GM19023 (cell line): ENCODE measurements around the gene JADE3.

Experiments used
- ATAC-seq: cut with Tn5 transposase; IDR thresholded peaks from one replicate; pipeline ENCODE4 v1.9.1; 2021; ENCODE audit warnings: mild to moderate bottlenecking, moderate library complexity; ENCODE audit not compliant: unreplicated experiment

Gene JADE3

GRCh38 chrX:46912098-46912602 is at the start of gene JADE3:
TSS of gene JADE3 (plus strand) at chrX:46912421. CDS start at chrX:46984895, 72,474 bp downstream.
- peak; percentile 40 for ATAC-seq

GRCh38 chrX:46863072-46863471 is 49.1 kb upstream of the JADE3 start:
- ATAC-seq = no peak

- no peak for ATAC-seq
These were observed 47.6 kb upstream of the JADE3 start for GRCh38 chrX:46864606-46865005.

DNA sequence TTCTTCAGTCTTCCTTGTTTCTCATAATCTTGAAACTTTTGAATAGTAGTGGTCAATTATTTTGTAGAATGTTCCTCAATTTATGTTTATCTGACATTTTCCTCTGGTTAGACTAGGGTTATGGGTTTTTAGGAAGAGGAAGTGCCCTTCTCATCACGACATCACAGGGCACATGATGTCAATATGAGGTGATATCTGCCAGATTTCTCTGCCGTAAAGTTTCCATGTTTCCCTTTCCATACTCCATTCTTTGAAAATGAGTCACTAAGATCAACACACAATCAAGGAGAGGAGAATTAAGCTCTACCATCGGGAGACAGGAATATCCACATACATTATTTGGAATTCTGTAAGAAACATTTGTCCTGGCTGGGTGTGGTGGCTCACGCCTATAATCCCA is 46.9 kb upstream of the JADE3 start:
- no peak for ATAC-seq

DNA sequence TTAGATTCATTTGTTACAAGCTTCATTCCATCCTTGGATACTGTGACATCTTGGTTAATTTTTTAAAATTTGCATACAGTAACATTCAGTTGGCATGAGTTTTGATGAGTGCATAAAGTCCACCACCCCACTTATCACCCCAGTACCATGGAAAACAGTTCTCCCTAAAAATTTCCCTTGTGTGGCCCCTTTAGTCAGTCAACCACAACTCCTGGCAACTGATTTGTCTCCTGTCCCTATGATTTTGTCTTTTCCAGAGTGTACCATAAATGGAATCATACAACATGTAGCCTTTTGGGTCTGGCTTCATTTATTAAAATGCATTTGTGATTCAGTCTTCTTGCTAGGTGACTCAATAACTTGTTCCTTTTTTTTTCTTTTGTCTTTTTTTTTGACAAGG is 45.5 kb upstream of the JADE3 start:
- no peak for ATAC-seq

DNA sequence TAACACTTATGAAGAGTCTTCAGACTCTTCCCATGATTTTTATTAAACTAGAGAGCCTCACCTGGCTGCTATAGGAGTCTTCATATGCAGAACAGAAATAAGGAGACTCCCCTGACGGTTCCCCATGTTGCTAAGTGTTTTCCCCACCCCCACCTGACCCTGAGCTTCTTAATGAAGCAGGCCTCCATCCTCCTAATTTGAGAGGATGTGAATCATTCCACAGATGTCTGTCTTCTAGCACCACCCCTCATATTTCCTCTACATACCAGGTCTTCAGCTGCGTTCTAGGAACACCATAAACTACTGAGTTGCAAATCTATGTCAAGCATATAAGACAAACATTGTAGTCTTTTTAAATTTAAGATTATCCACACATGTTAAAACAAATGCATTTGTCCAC is 38.5 kb upstream of the JADE3 start:
- no peak for ATAC-seq

GRCh38 chrX:46876901-46877300 is 35.3 kb upstream of the JADE3 start:
- ATAC-seq = no peak

GRCh38 chrX:46882266-46882665 is 30.0 kb upstream of the JADE3 start:
- ATAC-seq = no peak

GRCh38 chrX:46884799-46885198 is 27.4 kb upstream of the JADE3 start:
- ATAC-seq = no peak

DNA sequence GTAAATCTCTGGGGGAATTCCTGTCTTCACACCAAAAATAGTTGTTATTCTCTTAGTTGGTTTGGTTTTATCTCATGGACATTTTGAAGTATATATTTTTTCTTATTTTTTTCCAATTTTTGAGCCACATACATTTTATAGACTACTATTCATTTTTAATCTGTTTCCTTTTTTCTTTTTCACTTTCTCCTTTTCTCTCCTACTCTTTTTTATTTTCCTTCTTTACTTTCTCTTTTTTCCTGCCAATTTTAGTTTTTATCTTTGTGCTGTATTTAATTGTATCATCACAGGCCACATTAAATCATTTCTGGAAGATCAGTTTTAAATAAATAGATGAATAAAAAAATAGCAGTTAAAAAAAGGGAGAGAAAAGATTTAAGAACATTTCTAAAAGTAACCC is 14.0 kb upstream of the JADE3 start:
- ATAC-seq = no peak

- ATAC-seq = peak; percentile 91
These were observed 8.6 kb upstream of the JADE3 start for GRCh38 chrX:46903458-46904242.

DNA sequence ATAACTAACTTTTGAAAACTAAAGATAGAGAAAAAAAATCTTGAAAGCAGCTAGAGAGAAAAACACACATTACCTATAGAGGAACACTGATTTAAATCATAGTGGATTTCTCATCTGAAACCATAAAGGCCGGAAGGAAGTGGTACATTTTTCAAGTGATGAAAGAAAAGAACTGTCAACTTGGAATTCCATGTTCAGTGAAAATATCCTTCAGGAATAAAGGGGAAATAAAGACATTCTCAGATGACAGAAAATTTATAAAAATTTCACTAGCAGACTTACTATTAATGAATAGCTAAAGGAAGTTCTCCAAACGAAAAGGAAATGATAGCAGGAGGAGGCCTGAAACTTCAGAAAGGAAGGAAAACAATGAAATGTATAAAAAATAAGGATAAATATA is 7.6 kb upstream of the JADE3 start:
- no peak for ATAC-seq

DNA sequence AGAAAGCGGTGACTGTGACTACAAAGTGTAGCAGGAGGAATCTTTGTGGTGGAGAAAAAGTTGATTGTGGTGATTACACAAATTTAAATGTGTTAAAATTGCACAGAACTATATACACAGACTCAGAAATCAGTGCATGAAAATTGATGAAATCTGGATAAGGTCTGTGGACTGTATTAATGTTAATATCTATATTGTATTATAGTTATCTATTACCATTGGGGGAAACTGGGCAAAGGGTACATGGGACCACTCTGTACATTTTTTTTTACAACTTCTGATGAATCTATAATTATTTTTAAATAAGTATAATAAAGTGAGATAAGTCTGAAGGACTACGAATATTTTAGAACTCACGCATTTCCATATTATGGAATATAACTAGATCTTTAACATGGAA is 1.8 kb upstream of the JADE3 start:
- ATAC-seq = no peak

GRCh38 chrX:46912603-46913491 is 626 bp downstream of the JADE3 start:
- ATAC-seq = peak; percentile 60

DNA sequence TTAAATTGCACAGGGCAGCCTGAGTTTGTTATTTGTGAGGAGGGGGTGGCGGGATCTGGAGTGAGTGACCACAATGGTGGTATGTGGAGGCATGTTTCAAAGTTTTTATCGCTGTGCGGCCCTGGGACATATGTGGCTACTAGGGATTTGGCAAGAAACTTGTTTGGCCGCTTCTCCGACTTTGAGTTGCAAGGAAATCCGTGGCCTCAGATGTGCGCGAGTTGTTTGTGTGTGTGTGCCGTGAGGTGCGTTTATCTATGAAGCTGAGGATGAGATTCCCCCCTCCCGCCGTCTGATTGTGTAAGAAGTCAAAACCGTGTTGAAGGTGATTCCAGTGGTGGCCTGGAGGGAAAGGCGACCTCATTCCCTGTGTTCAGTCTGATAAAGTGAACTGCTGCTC is 1.4 kb downstream of the JADE3 start:
- ATAC-seq = no peak

DNA sequence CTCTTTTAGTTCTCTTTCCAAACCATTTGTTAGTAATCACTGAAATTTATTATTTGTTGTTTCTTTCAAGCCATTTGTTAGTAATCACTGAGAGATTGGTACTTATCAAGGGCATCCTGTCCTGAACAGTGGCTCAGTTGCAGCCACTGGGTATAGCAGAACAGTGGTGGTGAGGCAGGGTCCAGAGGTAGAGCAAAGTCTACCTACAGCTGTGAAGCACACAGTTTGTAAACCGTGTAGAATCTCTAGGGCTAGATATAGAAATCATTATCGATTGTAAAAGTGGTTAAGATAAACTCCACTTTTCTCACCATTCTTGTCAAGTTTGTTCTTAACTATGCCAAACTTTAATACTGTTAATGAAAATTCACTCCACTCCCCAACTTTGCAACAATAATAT is 4.1 kb downstream of the JADE3 start:
- ATAC-seq = no peak

GRCh38 chrX:46917622-46918021 is 5.4 kb downstream of the JADE3 start:
- ATAC-seq = no peak

GRCh38 chrX:46918434-46918833 is 6.2 kb downstream of the JADE3 start:
- ATAC-seq = no peak

- ATAC-seq = no peak
These were observed 8.0 kb downstream of the JADE3 start for GRCh38 chrX:46920235-46920634.

- no peak for ATAC-seq
These were observed 10.4 kb downstream of the JADE3 start for GRCh38 chrX:46922611-46923010.

GRCh38 chrX:46927718-46928117 is 15.5 kb downstream of the JADE3 start:
- ATAC-seq = no peak
